ENCODE data around the gene CPSF7. TPM values are rescaled to one million over a fixed set of nuclear protein-coding genes. Genes with fewer than 3 reads are reported as not detected.

The CPSF7 gene
- polyA plus RNA-seq, 3 donors, result 12.5 to 67.5 (median 20.1) TPM

DNA sequence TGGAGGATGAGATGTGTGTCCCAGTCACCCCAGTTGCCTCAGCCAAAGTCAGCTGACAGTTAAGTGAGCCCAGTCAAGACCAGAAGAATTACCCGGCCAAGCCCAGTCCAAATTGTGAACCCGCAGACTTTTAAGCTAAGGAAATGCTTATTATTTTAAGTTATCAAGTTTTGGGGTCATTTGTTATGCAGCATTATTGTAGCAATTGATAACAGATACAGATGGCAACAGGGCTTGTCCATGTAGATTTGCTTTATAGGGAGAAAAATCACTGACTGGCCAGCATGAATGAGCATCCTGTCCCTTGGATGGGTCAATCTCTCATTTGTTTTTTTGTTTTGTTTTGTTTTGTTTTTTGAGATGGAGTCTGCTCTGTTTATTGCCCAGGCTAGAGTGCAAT, 23.1 kb upstream of the CPSF7 start:
- Mint-ChIP-seq H3K4me1 (no peaks in the 10 kb centered on the region), H3K27me3 (ENCODE audit: low read depth in 3 of 3) (no peaks in the 10 kb centered on the region), H3K27ac (no peak overlapping the region), H3K9me3 (no peaks in the 10 kb centered on the region), H3K36me3 (peaks cover 57 to 71% of the 10 kb centered on the region in 2 donors), H3K4me3 (peak overlapping the region in 1 of 2 donors; percentile 35)
- no peaks in the 10 kb centered on the region for H3K9me3 ChIP-seq (replicated peaks in 1 of 2; ENCODE audit: control insufficient read depth in 1 of 2, insufficient read depth in 1 of 2, low read length in 2 of 2)
- peaks cover 49% of the 10 kb centered on the region for H4K20me1 ChIP-seq (ENCODE audit: insufficient read depth, low read length)
- no peaks in the 10 kb centered on the region for H3K4me1 ChIP-seq (ENCODE audit: control insufficient read depth in 1 of 2, insufficient read depth in 2 of 2, low read length in 2 of 2)
- TF ChIP-seq, protein P1, sequence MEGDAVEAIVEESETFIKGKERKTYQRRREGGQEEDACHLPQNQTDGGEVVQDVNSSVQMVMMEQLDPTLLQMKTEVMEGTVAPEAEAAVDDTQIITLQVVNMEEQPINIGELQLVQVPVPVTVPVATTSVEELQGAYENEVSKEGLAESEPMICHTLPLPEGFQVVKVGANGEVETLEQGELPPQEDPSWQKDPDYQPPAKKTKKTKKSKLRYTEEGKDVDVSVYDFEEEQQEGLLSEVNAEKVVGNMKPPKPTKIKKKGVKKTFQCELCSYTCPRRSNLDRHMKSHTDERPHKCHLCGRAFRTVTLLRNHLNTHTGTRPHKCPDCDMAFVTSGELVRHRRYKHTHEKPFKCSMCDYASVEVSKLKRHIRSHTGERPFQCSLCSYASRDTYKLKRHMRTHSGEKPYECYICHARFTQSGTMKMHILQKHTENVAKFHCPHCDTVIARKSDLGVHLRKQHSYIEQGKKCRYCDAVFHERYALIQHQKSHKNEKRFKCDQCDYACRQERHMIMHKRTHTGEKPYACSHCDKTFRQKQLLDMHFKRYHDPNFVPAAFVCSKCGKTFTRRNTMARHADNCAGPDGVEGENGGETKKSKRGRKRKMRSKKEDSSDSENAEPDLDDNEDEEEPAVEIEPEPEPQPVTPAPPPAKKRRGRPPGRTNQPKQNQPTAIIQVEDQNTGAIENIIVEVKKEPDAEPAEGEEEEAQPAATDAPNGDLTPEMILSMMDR (IDR thresholded peaks at IDR 0.05), result no peak
- no peak overlapping the region for H3K4me3 ChIP-seq (replicated peaks in 1 of 3; ENCODE audit: low read depth in 2 of 3, low read length in 3 of 3)
- H3K4me2 ChIP-seq (replicated peaks; ENCODE audit: extremely low read depth, low read length, poor library complexity, severe bottlenecking), result no peak overlapping the region
- no peak overlapping the region for H2AFZ ChIP-seq (ENCODE audit: insufficient read depth, low read depth, low read length, poor library complexity, severe bottlenecking)
- H3K27ac ChIP-seq (ENCODE audit: low read depth in 1 of 2, low read length in 2 of 2), result no peak overlapping the region
- peaks cover 56 to 77% of the 10 kb centered on the region in 2 donors for H3K36me3 ChIP-seq (replicated peaks in 1 of 2; ENCODE audit: control insufficient read depth in 1 of 2, insufficient read depth in 2 of 2, low read length in 2 of 2)
- H3K79me2 ChIP-seq (ENCODE audit: insufficient read depth, low read length), result peaks cover 3% of the 10 kb centered on the region
- no peak overlapping the region for H3K9ac ChIP-seq (ENCODE audit: insufficient read depth, low read length, poor library complexity, severe bottlenecking)
- DNase-seq, result no peak
- 100% methylated on average over 2 of the region's 2 CpGs for WGBS (ENCODE audit: insufficient coverage)
- H3K27me3 ChIP-seq (ENCODE audit: control insufficient read depth in 2 of 2, insufficient read depth in 2 of 2, low read length in 2 of 2), result no peaks in the 10 kb centered on the region
- intact Hi-C loops (cut with micrococcal nuclease), result no loop called here

DNA sequence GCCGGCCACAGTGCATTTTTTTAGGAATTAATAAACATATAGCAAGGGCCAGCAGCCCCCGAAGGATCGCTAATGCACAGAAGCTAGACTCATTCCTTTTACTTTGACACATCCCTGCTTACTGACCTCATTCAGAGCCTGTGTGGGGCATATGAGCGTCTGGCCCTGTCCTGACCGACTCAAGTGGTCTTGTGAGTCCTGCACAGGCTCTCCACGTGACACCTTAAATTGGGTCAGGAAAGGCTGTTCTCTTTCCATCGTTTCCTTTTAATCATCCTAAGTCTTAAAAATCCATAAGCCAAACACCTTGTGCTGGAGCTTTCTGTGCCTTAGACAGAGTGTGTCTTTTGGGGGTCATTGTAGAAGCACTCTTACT, 18.8 kb upstream of the CPSF7 start:
- Mint-ChIP-seq H3K27ac (no peak overlapping the region), H3K4me3 (no peak overlapping the region)
- H3K36me3 ChIP-seq (replicated peaks in 1 of 2; ENCODE audit: control insufficient read depth in 1 of 2, insufficient read depth in 2 of 2, low read length in 2 of 2), result peaks cover 66 to 97% of the 10 kb centered on the region in 2 donors

More for the DNA sequence above, 18.8 kb upstream of the CPSF7 start:
- 100% methylated on average over 4 of the region's 7 CpGs for WGBS (ENCODE audit: insufficient coverage)
- H4K20me1 ChIP-seq (ENCODE audit: insufficient read depth, low read length), result peaks cover 78% of the 10 kb centered on the region
- H3K9me3 Mint-ChIP-seq, result no peaks in the 10 kb centered on the region
- TF ChIP-seq, protein P1 (IDR thresholded peaks at IDR 0.05), result no peak
- H2AFZ ChIP-seq (ENCODE audit: insufficient read depth, low read depth, low read length, poor library complexity, severe bottlenecking), result no peak overlapping the region
- no peak overlapping the region for H3K4me3 ChIP-seq (replicated peaks in 1 of 3; ENCODE audit: low read depth in 2 of 3, low read length in 3 of 3)
- H3K4me1 ChIP-seq (ENCODE audit: control insufficient read depth in 1 of 2, insufficient read depth in 2 of 2, low read length in 2 of 2), result no peaks in the 10 kb centered on the region
- H3K36me3 Mint-ChIP-seq, result peaks cover 59 to 81% of the 10 kb centered on the region in 2 donors
- intact Hi-C loops (cut with micrococcal nuclease), result no loop called here
- H3K9ac ChIP-seq (ENCODE audit: insufficient read depth, low read length, poor library complexity, severe bottlenecking), result no peak overlapping the region
- H3K27me3 ChIP-seq (ENCODE audit: control insufficient read depth in 2 of 2, insufficient read depth in 2 of 2, low read length in 2 of 2), result no peaks in the 10 kb centered on the region
- peaks cover 13% of the 10 kb centered on the region for H3K79me2 ChIP-seq (ENCODE audit: insufficient read depth, low read length)
- H3K4me1 Mint-ChIP-seq, result peaks cover 3% of the 10 kb centered on the region
- H3K27me3 Mint-ChIP-seq (ENCODE audit: low read depth in 3 of 3), result no peaks in the 10 kb centered on the region
- no peak overlapping the region for H3K4me2 ChIP-seq (replicated peaks; ENCODE audit: extremely low read depth, low read length, poor library complexity, severe bottlenecking)
- no peaks in the 10 kb centered on the region for H3K9me3 ChIP-seq (replicated peaks in 1 of 2; ENCODE audit: control insufficient read depth in 1 of 2, insufficient read depth in 1 of 2, low read length in 2 of 2)
- no peak for DNase-seq
- no peak overlapping the region for H3K27ac ChIP-seq (ENCODE audit: low read depth in 1 of 2, low read length in 2 of 2)

All from CD14-positive monocyte (primary cell).